Body of pancreas (tissue), 4 donors: ENCODE measurements around the gene RBM4.

ENCODE experiments used
- POLR2A ChIP-seq, 3 donors: fragments of 450-650 bp; IDR thresholded peaks; one replicate each; pipeline ENCODE4 v1.6.1; 2016; ENCODE audit warnings: antibody characterized with exemption in 3 of 3, mild to moderate bottlenecking in 2 of 3
- TF ChIP-seq, protein P1 (sequence below), 7 experiments: fragments of 450-650 bp in 4 of 7; fragments of 200-600 bp in 3 of 7; sonication (generic) in 3 of 7; IDR thresholded peaks; one replicate each; pipeline ENCODE4 v1.5.1; 2016 to 2019; ENCODE audit warnings: antibody characterized with exemption in 7 of 7

DNA sequence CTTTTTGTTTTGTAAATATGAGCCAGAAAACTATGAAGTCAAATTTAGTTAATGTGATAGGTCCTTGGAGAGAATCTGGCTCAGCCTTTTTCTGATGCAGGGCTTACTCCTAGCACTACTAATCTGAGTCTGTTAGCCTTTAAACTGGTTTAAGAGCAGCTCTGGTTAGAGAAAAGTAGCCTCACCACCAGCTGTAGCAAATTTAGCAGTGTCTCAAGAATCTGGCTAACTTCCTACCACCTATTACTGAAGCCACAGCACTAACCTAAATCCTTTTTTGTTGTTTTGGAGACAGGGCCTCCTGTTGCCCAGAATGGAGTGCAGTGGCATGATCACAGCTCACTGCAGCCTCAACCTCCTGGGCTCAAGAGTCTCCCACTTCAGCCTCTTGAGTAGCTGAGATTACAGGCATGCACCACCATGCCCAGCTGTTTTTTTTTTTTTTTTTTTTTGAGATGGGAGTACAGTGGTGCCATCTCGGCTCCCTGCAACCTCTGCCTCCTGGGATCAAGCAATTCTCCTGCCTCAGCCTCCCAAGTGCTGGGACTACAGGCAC lies 25.3 kb downstream of the RBM4 start:
- TF ChIP-seq, protein P1, sequence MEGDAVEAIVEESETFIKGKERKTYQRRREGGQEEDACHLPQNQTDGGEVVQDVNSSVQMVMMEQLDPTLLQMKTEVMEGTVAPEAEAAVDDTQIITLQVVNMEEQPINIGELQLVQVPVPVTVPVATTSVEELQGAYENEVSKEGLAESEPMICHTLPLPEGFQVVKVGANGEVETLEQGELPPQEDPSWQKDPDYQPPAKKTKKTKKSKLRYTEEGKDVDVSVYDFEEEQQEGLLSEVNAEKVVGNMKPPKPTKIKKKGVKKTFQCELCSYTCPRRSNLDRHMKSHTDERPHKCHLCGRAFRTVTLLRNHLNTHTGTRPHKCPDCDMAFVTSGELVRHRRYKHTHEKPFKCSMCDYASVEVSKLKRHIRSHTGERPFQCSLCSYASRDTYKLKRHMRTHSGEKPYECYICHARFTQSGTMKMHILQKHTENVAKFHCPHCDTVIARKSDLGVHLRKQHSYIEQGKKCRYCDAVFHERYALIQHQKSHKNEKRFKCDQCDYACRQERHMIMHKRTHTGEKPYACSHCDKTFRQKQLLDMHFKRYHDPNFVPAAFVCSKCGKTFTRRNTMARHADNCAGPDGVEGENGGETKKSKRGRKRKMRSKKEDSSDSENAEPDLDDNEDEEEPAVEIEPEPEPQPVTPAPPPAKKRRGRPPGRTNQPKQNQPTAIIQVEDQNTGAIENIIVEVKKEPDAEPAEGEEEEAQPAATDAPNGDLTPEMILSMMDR (IDR thresholded peaks at IDR 0.05) = no peak
- TF ChIP-seq POLR2A (IDR thresholded peaks at IDR 0.05) = no peak
